GM12874 (cell line): ENCODE measurements around the gene AKR1B15.

Source experiments
- TF ChIP-seq, protein P1 (sequence below): IDR thresholded peaks from 2 replicates; pipeline ENCODE4 v1.5.1; 2011; ENCODE audit warnings: low read depth, mild to moderate bottlenecking, control low read depth, low read length, moderate library complexity; ENCODE audit not compliant: insufficient read depth

Gene AKR1B15

GRCh38 chr7:134534633-134535032 is 14.3 kb upstream of the AKR1B15 start:
- TF ChIP-seq, protein P1, sequence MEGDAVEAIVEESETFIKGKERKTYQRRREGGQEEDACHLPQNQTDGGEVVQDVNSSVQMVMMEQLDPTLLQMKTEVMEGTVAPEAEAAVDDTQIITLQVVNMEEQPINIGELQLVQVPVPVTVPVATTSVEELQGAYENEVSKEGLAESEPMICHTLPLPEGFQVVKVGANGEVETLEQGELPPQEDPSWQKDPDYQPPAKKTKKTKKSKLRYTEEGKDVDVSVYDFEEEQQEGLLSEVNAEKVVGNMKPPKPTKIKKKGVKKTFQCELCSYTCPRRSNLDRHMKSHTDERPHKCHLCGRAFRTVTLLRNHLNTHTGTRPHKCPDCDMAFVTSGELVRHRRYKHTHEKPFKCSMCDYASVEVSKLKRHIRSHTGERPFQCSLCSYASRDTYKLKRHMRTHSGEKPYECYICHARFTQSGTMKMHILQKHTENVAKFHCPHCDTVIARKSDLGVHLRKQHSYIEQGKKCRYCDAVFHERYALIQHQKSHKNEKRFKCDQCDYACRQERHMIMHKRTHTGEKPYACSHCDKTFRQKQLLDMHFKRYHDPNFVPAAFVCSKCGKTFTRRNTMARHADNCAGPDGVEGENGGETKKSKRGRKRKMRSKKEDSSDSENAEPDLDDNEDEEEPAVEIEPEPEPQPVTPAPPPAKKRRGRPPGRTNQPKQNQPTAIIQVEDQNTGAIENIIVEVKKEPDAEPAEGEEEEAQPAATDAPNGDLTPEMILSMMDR, result no peak

DNA sequence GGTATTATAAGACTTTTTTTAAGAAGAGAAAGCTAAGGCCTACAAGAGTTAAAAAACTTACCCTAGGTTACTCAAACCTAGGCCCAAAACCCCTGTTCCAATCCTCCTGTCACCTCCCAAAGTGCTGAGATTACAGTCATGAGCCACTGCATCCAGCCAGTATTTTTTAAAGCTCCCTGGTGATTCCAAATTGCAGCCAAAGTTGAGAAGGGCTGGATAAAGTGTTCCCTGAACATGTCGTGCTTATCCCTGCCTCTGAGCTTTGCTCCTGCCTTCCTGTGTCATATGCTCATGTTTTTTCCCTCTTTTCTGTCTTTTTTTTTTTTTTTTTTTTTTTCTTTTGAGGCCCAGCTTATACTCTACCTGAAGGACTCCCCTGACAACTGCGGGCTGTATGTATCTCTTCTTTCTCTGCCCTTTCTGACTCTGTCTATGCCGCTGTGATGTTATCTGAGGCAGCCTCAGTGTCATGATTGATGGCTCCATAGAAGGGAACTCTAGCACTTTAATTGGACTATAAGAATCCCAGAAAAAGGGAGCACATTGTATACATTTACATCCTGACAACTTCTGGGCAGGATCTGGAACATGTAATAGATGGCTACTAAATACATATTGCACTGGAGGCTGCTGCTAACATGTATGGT is 13.5 kb upstream of the AKR1B15 start:
- TF ChIP-seq, protein P1, result no peak

GRCh38 chr7:134535919-134536299 is 13.0 kb upstream of the AKR1B15 start:
- TF ChIP-seq, protein P1, result no peak

DNA sequence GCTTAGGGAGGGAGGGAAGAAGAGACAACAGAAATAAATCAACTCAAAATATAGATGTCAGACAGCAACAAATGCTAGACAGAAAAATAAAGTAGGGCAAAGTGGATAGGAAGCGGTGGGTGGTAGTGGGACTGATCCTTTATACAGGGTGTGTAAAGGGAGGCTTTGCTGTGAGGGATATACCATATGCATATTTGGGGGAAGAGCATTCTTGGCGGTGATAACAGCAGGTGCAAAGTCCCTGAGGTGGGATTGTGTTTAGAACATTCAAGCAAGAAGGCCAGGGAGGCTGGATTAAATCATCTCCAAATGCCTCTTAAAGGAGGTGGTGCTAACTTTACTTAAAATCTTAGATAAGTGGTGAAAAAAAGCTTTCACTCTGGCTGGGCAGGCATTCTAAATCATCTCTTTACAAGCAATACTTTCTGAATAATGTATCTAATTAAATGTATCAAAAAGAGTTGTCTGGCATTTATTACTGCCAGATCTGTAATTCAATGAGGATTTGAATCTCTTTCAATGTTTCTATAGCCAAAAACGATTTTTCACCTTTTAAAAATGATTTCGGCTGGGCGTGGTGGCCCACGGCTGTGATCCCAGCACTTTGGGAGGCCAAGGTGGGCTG is 9.4 kb upstream of the AKR1B15 start:
- TF ChIP-seq, protein P1, result no peak

GRCh38 chr7:134542195-134542771 is 6.6 kb upstream of the AKR1B15 start:
- TF ChIP-seq, protein P1, result no peak

- TF ChIP-seq, protein P1, result no peak
Observed at GRCh38 chr7:134545380-134545779, 3.5 kb upstream of the AKR1B15 start.

- TF ChIP-seq, protein P1, result no peak
Observed at GRCh38 chr7:134545918-134546317, 3.0 kb upstream of the AKR1B15 start.
